ENCODE results near the gene ALPP.
"Not testable (repeated sequence)": the region's sequence is repeated elsewhere in the genome, so short reads cannot be mapped to it uniquely, and the experiment has no call there.

ALPP gene

DNA sequence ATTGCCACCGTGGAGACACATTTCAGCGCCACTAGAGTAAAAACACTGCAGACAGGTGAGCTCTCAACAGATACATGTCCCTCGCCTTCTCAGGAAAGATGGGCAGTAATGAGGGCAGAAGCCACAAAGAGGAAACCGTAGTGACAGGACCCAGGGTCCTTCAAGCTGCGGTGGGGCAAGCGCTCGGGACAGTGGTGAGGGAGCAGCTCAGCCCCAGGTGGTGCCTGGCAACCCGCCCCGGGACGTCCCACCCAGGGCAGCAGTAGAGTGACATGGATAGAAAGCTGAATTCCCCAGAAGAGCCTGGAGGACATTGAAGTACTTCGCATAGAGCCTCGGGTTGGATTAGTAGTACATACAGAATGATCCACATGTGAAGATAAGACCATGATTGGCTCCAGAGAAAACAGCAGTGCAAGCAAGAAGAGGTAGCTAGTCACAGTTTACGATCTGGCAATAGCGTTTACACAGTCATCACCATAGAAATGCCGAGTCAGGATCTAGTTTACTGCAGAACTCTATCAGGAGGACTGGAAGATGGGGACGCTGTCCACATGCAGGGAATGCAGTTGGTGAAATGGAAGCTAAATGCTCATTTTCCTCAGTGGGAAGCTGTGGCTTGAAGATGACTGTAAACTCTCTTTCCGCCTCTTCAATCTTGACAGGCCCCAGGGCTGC, 37.4 kb upstream of the ALPP start:
- no peak for DNase-seq

DNA sequence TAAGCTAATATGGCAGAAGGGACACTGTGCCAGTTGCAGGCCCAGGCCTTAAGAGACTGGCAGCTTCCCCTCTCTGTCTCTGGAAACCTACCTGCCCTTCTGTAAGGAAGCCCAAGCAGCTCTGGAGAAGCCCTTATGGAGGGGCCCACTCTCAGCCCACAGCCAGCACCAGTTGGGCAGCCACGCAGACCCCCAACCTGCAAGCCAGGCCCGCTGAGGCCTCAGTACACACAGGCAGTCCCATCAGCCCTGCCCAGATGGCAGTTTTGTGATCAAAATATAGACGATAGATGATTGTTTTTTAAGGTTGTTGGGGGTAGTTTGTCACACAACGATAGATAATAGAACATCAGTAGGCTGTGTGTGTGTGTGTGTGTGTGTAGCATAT, 36.8 kb upstream of the ALPP start:
- no peak for DNase-seq

DNA sequence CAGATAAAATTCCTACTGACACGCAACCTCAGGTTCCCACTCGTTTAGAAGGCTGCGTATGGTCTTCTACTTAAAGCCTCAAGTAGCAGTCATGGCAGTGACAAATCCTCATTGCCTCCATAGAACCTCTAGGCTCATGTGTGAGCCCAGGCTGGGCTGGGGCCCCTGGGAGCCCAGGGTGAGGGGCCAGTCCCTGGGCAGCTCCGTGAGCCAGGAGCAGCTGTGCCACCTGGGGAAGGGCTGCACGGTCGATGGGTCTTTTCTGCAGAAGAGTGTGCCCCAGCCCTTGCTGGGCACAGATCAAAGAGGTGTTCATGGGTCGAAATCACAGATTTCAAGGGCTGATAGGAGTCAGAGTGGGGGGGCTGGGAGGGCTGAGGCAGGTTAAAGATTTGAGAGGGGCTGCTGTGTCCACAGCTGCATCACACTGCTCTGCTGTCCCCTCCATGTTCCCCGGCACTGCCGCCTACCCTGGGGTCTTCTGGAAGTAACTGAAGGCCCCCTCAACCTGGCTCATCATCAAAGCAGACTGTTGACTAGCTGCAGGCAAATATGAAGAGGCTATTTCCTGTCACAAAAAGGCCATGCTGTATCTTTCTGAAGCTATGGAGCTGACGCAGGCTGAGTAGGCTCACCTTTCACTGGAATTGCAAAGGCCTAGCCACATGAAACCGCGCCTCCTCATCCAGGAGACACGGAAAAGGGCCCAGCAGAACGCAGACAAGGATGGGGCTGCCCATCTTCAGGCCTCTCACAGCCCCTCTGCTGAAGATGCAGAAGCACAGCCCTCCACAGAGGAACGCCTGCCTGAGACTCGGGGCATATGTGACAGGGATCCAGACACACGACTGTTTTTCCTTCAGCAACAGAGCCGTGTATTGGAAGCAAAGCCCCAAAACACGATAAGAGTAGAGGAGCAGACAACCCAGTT, 35.7 kb upstream of the ALPP start:
- no peak for DNase-seq

DNA sequence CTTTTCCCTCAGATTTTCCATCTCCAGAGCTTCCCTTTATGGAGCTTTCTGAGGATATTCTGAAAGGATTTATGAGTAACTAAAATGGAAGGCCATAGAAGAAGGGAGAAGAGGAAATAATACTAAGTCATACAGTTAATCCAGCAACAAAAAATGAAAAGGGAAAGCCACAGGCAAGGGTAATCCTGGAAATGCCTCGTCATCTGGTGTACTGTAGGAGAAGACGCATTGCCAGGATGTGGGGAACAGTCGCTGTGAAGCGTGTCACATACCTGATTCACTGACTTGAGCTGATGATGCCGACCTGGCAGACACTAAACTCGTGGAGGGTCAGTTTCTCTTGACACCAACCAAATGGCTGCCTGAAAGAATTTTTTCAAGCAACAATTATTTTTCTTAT, 34.7 kb upstream of the ALPP start:
- no peak for DNase-seq

DNA sequence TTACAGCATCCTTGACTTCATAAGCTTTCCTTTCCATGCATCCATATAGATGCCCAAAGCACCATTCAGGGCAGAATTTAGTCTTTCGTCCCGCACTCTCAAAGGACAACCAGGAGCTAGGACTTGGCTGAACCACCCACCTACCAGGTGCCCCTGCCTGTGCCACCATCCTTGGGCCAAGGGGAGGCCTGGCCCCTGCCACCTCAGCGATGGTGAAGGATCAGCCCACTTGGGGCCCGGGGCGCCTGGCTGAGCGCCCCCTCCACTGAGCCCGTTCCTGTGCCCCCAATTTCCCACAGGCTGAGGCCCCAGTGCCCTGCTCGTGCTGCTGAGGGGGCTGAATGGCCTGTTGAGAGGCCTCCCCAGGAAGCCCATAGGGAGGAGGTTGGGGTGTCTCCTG, 33.3 kb upstream of the ALPP start:
- no peak for DNase-seq

DNA sequence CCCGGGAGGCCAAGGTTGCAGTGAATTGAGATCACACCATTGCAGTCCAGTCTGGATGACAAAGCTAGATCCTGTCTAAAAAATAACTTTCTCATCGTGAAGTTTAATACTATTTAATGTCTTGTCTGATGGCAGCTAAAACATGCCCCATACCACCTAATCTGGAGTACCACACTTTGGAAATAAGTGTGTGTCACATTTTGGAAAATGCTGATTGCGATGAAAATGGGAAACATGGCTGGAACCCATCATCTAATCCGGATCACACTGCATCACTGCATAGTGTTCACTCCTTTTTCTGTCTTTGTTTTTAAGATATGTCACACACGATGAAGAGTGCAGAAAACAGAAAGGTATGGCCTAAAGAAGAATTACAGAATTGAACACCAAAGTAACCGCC, 31.2 kb upstream of the ALPP start:
- no peak for DNase-seq

DNA sequence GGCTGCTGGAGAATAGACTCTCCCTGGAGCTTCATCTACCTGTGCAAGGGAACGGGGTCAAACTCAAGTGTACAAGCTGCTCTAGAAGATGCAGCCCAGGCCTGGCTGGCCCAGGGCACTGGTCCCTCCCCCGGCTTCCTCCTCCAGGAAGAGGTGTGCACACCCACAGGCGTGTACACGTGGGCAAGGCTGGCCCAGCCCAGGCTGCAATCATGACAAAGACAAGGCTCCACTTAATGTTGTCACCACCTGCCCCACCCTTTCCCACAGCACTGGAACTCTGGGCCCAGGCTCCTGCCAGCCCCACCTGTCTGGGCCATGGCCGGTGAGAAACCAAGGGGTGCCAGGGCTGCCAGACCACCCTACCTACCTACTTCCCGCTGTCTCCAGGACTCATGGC, 29.6 kb upstream of the ALPP start:
- no peak for DNase-seq

DNA sequence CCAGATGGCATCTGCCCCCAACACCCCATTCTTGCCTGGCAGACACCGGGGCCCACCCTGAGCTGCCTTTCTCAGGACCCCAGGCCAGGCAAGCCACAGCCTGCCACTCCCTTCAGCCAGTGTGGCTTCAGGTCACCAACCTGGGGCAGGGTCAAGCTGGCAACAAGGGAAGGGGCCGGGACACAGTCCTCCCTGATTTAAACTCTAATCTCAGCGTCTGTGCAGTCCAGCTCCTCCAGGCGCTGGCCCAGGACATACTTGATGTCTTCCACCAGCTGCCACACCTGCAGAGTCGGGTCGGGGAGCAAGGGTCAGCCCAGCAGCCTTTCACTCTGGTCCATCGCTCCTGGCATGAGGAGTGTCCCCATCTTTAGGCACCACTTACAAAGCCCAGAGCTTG, 29.0 kb upstream of the ALPP start:
- no peak for DNase-seq

DNA sequence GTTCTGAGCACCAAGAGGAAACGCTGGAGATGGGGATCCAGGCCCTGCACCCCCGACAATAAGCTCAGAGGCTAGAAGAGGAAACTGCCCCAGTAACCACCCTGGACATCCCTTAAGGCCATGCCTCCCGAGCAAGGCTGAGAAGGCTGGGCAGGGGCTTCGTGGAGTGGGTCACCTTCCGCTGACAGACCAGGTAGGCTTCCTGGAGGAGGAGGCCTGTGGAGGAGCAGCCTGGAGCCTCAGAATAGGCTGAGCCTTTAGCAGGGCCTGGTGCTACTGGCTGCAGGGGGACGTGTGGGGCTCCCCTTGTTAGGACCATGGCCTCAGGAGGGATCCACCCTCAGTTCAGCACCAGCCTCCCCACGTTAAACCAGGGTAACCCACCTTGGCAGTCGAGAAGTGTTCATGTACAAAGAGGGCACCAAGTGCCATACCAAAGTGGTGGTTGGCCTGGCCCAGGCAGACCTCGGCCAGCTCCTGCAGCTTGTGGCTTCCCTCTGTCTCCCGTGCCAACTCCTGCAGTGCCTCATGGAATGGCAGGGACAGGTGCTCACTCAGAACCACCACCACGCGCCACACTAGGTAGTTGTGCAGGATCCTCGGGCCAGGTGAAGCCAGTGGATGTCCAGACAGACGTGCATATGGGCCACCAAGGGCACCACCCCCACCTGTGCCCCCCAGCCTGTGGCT, 28.5 kb upstream of the ALPP start:
- no peak for DNase-seq

DNA sequence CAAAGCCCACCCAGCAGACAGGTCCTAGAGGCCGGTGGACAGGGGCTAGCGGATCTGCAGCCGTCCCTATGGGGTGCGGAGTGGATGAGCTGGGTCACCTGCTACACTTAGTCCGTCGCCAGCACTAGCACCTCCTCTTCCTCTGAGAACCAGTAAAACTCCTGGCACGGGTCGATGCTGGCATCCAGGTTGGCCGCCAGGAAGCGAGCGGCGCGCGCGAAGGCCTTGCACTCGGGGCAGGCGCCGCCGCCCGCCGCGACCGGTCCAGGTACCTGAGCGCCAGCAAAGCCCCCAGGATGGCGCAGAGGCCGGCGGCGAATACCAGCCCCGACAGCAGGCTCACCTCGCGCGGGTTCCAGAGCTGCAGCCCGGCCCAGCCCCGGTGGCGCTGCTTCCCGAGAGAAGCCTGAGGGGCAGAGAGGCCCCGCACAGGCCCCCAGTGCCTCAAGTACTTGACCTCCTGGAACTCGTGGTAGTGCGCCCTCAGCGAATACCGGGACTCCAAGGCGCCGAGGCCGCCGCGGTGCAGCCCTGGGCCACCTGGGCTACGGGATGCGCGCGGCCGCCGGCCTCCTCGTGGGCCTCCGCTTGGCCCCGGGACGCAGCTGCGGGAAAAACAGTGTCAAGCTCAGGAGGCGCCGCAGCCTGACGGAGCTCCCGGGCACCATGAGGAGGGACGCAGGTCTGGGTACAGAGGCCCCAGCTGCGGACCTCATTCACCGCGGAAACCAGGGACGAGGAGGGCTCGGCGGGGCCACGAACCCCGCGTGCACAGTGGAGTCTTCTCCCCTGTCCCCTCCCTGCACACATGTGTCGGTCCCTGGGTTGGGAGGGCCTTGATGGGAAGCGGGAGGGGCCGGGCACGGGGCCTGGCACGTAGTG, 27.5 kb upstream of the ALPP start:
- no peak for DNase-seq

DNA sequence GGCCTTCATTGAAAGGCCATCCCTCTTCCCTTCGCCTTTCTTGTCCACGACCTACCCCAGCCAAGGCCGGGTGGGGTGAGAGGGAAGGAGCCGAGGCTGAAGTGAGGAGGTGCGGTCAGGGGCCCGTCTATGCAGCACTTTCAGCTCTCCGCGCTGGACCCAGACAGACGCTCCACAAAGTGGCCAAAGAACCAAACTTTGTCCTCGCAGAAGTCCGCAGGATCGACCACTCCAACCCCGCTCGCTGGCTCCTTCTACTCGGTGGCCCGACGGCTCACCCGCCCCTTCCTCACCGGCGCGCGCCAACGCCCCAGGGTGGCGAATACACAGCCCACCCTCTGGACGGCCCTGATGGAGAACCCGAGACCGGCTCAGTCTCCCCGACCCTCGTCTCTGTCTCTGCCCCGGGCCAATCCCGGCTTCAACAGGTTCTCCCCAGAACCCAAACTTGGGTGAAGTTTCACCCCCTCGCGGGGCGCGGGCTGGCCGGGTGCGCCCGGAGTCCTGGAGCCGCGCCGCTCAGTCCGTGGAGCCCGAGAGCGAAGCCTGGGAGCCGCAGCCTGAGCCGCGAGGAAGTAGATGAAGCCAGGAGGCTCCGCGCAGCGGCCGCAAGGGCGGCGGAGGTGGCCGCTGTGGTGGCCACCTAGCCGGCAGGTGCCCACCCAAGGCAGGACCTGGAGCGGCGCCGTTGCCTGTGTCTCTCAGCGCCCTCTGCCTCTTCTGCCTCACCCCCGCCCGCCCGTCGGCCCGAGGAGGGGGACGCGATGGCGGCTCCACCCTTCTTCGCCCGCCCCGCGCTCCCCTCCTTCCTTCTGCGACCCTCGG, 26.7 kb upstream of the ALPP start:
- DNase-seq: no peak

DNA sequence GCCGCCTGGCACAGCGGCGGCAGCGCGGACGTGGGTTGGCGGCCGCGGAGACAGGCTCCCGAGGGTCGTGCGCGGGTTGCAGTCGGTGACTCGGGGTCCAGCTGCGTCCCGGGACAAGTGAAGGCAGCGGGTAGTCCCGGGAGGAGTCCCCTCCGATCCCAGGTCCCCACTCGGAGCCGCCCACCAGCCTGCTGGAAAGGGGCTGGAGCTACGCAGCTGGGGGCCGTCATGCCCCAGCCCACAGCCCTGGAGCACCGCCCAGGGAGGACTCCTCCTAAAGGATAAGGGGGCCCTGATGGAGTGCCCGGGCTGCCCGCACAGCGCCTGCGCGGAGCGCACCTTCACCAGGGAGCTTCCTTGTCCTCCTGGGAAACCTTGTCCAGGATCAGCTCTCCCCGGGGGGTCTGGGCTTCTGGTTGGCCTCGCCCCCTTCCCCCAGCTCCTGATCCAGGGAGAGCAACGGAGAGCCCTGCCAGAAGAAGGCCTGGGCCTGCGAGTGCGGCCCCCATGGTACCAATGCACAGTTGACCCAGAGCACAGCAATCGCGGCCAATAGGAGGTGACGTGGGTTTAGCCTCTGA, 25.9 kb upstream of the ALPP start:
- no peak for DNase-seq

DNA sequence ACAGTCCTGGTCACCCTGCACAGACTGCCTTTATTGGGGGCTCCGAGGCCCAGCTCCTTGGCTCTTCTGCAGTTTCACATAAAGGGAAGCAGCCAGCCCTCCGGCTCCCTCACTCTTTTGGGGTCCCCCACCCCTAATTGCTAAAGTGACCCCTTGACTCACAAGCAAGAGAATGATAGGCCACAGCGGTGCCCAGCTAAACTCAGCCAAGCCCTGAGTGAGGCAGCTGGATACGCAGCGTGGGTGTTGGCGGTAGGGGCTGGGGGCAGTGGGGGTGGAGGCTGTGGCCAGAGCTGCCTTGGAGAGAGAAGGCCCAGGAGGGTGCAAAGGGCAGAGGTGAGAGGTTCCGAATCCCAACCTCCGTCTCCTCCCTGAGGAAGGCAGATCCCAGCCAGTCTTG, 25.5 kb upstream of the ALPP start:
- DNase-seq: no peak

DNA sequence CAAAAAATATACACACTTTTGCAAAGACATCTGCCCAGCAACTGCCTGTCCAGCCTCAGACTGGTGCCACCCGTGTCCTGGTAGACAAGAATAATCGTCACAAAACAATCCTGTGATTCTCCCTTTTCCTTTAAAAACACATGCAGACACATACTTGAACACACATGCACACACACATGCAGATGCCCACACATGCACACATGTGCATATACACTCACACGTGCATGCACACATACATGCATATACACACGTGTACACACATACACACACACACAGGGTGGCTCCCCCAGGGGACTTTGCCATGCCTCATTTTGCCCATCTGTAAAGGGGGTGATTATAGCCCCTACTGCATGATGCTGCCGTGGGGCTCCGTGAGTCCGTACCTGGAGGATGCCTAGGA, 24.9 kb upstream of the ALPP start:
- DNase-seq: no peak

DNA sequence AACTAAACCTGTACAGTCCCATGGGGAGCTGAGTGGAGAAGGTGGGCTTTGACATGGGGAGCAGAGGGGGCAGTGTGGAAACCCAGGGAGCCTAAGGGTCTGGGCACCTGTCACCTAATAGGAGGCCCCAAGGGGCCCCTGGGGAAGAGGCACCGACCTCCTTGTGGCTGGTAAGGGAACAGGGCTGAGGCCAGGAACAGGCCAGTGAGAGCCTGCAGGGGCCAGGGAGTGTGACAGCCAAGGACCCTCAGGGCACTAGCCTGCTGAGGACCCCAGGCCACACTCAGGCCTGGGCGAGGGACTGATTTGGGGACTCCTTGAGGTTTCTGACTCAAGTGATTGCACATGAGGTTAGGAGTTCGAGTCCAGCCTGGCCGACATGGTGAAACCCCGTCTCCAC, 24.5 kb upstream of the ALPP start:
- no peak for DNase-seq

DNA sequence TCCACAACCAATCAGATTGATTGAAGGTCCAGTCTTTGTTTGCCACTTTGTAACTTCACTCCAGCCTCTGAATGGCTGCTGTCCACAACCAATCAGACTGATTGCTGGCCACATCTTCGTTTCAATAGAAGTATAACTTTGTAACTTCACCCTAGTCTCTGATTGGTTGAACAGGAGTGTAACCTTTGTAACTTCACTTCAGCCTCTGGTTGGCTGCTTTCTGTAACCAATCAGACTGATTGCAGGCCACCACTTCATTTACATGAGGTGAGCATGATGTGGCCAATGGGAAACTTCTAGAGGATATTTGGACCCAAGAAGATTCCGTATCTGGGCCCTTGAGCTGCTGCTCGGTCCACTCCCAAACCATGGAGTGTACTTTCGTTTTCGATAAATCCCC, 16.9 kb upstream of the ALPP start:
- DNase-seq: no peak

DNA sequence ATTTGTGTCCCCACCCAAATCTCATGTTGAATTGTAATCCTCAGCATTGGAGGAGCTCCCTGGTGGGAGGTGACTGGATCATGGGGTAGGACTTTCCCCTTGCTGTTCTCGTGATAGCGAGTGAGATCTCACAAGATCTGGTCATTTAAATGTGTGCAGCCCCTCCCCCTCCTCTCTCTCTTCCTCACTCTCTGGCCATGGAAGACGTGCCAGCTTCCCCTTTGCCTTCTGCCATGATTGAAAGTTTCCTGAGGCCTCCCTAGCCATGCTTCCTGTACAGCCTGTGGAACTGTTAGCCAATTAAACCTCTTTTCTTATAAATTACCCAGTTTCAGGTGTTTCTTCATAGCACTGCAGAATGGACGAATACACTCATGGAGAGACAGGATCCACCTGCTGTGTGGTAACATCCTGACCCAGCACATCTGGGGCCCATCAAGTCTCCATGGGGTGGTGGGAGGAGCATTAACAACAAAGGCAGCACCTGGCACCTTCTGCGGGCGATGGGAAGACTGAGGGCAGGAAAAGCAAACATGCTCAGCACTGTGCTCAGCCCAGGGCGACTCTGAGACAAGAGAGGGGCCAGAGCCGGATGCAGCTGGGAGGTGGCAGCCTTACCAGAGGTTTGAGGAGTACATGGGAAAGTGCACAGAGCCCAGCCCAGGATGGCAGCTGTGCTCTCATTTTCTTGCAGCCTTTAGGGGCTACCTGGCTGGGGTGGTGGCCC, 16.2 kb upstream of the ALPP start:
- no peak for DNase-seq

DNA sequence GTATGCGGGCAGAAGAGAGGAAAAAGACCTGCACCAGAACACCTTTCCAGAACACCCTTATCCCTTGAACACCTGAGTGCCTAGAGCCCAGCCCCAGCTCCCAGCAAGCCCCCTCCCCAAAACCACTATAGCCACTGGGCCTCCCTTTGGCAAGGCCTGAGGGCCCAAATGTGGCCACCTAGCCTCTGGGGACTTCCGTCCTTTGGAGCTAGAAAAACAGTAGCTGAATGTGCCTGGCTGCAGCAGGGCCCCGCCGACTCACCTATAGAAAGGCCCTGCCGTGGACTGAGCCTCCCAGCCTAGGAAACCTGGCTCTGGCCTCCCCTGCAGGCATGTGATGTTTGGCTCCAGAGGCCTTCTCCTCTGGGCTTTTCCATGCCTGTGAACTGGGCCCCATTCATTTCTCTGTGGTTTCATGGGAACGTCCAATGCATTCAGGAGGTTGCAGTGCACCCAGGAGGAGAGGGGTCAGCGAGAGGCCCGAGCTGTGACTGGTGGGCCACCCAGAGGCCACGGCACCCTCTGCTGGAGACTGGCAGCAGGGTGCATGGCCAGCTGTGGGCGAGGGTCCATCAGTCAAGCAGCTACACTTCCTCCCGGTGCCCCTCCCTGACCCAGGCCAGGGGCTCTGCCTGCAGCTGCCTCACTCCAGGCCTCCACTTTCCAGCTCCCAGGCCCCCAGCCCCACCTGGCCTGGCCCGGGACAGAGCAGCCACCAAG, 15.3 kb upstream of the ALPP start:
- not testable (repeated sequence) for DNase-seq

DNA sequence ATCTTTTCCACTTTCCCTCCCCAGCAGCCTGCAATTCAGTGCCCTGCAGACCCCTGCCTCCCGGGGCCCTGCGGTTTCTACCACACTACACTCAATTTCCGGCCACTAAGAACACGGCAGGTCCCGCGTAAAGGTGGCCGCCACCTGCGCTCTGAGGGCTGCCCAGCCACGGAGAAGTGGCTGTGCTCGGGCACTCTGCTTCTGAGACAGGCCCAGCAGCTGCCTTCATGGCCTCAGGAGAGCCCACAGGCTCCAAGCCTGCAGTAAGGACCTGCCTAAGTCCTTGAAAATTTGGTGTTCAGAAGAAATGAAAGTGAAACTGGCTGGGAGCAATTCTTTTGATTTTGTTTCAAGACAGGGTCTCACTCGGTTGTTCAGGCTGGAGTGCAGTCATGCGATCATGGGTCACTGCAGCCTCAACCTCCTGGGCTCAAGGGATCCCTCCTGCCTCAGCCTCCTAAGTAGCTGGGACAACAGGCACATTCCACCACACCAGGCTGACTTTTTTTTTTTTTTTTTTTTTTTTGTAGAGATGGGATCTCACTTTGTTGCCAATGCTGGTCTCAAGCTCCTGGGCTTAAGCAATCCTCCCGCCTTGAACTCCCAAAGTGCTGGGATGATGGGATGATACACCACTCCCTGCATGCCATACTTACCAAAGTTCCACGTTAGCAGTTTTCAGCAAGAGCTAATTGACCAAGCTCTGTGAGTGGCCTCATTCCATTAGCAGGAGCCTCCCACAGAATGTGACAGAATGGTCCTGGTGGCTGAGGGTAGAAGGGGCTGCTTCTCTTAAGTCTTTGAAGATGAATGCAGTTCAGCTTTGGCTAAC, 14.6 kb upstream of the ALPP start:
- no peak for DNase-seq

All from NCI-H2107 (cell line).